ENCODE results near the gene COQ10A. TPM values are rescaled to one million over a fixed set of nuclear protein-coding genes. Genes with fewer than 3 reads are reported as not detected.
A peak's percentile ranks its signal among the peaks of the same experiment; 100 is the strongest.

Gene COQ10A
- total and polyA plus RNA-seq, 2 experiments from 2014 or later, result 9.8 to 10.3 TPM

GRCh38 chr12:56224954-56225353, 41.8 kb upstream of the COQ10A start:
- Histone ChIP-seq H3K27me3 (replicated peaks; ENCODE audit: insufficient read depth) (no peaks in the 10 kb centered on the region), H3K4me1 (ENCODE audit: insufficient read depth) (peaks cover 15% of the 10 kb centered on the region), H3K4me3 (peak overlapping the region; percentile 80), H2AFZ (peak overlapping the region; percentile 92), H3K36me3 (ENCODE audit: low read depth) (no peaks in the 10 kb centered on the region), H3K4me2 (ENCODE audit: unreplicated experiment) (peak overlapping the region; percentile 81), H4K20me1 (ENCODE audit: insufficient read depth) (no peaks in the 10 kb centered on the region), H3K9me2 (ENCODE audit: insufficient read depth) (no peaks in the 10 kb centered on the region), H3K9ac (peak overlapping the region; percentile 82), H3K79me2 (ENCODE audit: insufficient read depth) (peaks cover 11% of the 10 kb centered on the region), H3K9me3 (ENCODE audit: low read depth) (no peaks in the 10 kb centered on the region), H3F3A (ENCODE audit: insufficient read depth) (peaks cover 19% of the 10 kb centered on the region), H3K27ac (no peak overlapping the region)
- DNase-seq, result no peak
- TF ChIP-seq EZH2 (IDR thresholded peaks at IDR 0.05; ENCODE audit: insufficient read depth, poor library complexity, severe bottlenecking), result no peak
- no peak for TF ChIP-seq EZH2phosphoT487 (IDR thresholded peaks at IDR 0.05; ENCODE audit: insufficient read depth, low read depth)
- in situ Hi-C loops (cut with MboI), result no loop called here
- WGBS, 2 experiments (ENCODE audit: low coverage in 1 of 2, low lambda C conversion rate in 2 of 2, missing lambda C conversion rate in 2 of 2), result 71 to 76% methylated on average over 8 to 11 of the region's 11 CpGs

GRCh38 chr12:56229082-56229481, 37.7 kb upstream of the COQ10A start:
- Histone ChIP-seq H3F3A (ENCODE audit: insufficient read depth) (peaks cover 5% of the 10 kb centered on the region; the same call in 1 of the 2 replicates), H3K79me2 (ENCODE audit: insufficient read depth) (no peaks in the 10 kb centered on the region), H3K27me3 (replicated peaks; ENCODE audit: insufficient read depth) (no peaks in the 10 kb centered on the region), H2AFZ (no peak overlapping the region), H4K20me1 (ENCODE audit: insufficient read depth) (no peaks in the 10 kb centered on the region), H3K4me1 (ENCODE audit: insufficient read depth) (no peaks in the 10 kb centered on the region), H3K9me2 (ENCODE audit: insufficient read depth) (no peaks in the 10 kb centered on the region), H3K4me2 (ENCODE audit: unreplicated experiment) (no peak overlapping the region), H3K4me3 (no peak overlapping the region), H3K36me3 (ENCODE audit: low read depth) (no peaks in the 10 kb centered on the region), H3K9me3 (ENCODE audit: low read depth) (no peaks in the 10 kb centered on the region), H3K9ac (no peak overlapping the region), H3K27ac (no peak overlapping the region)
- 86 to 90% methylated on average over 7 of the region's 7 CpGs for WGBS, 2 experiments (ENCODE audit: low coverage in 1 of 2, low lambda C conversion rate in 2 of 2, missing lambda C conversion rate in 2 of 2)
- no peak for TF ChIP-seq EZH2phosphoT487 (IDR thresholded peaks at IDR 0.05; ENCODE audit: insufficient read depth, low read depth)
- TF ChIP-seq EZH2 (IDR thresholded peaks at IDR 0.05; ENCODE audit: insufficient read depth, poor library complexity, severe bottlenecking), result no peak
- DNase-seq, result no peak
- in situ Hi-C loops (cut with MboI), result no loop called here

GRCh38 chr12:56229916-56230431, 36.8 kb upstream of the COQ10A start, which contains the start of gene SLC39A5:
SLC39A5 (plus strand) TSS chr12:56230051; CDS start chr12:56231275, 1,224 bp downstream.
- Histone ChIP-seq H3K9ac (no peak within 1 kb of the TSS), H3K4me1 (ENCODE audit: insufficient read depth) (no peaks in the 10 kb centered on the region), H4K20me1 (ENCODE audit: insufficient read depth) (no peaks in the 10 kb centered on the region), H3K4me2 (ENCODE audit: unreplicated experiment) (no peak within 1 kb of the TSS), H3K4me3 (no peak within 1 kb of the TSS), H3K9me2 (ENCODE audit: insufficient read depth) (no peaks in the 10 kb centered on the region), H3F3A (ENCODE audit: insufficient read depth) (peaks cover 5% of the 10 kb centered on the region; the same call in 1 of the 2 replicates), H2AFZ (no peak within 1 kb of the TSS), H3K27me3 (replicated peaks; ENCODE audit: insufficient read depth) (no peaks in the 10 kb centered on the region), H3K27ac (no peak within 1 kb of the TSS), H3K79me2 (ENCODE audit: insufficient read depth) (no peaks in the 10 kb centered on the region), H3K9me3 (ENCODE audit: low read depth) (no peaks in the 10 kb centered on the region), H3K36me3 (ENCODE audit: low read depth) (no peaks in the 10 kb centered on the region)
- TF ChIP-seq EZH2phosphoT487 (IDR thresholded peaks at IDR 0.05; ENCODE audit: insufficient read depth, low read depth) (no peak), EZH2 (IDR thresholded peaks at IDR 0.05; ENCODE audit: insufficient read depth, poor library complexity, severe bottlenecking) (no peak)
- WGBS, 2 experiments (ENCODE audit: low coverage in 1 of 2, low lambda C conversion rate in 2 of 2, missing lambda C conversion rate in 2 of 2), result 90 to 92% methylated on average over 4 of the region's 4 CpGs
- DNase-seq, result no peak
- in situ Hi-C loops (cut with MboI), result no loop called here

- Histone ChIP-seq H3K36me3 (ENCODE audit: low read depth) (no peaks in the 10 kb centered on the region), H4K20me1 (ENCODE audit: insufficient read depth) (no peaks in the 10 kb centered on the region), H3F3A (ENCODE audit: insufficient read depth) (peaks cover 5% of the 10 kb centered on the region; the same call in 1 of the 2 replicates), H3K9me2 (ENCODE audit: insufficient read depth) (no peaks in the 10 kb centered on the region), H3K9ac (no peak overlapping the region), H3K4me3 (no peak overlapping the region), H2AFZ (no peak overlapping the region), H3K27ac (no peak overlapping the region), H3K27me3 (replicated peaks; ENCODE audit: insufficient read depth) (no peaks in the 10 kb centered on the region), H3K9me3 (ENCODE audit: low read depth) (no peaks in the 10 kb centered on the region), H3K4me1 (ENCODE audit: insufficient read depth) (no peaks in the 10 kb centered on the region), H3K4me2 (ENCODE audit: unreplicated experiment) (no peak overlapping the region), H3K79me2 (ENCODE audit: insufficient read depth) (no peaks in the 10 kb centered on the region)
- DNase-seq, result no peak
- no peak for TF ChIP-seq EZH2phosphoT487 (IDR thresholded peaks at IDR 0.05; ENCODE audit: insufficient read depth, low read depth)
- TF ChIP-seq EZH2 (IDR thresholded peaks at IDR 0.05; ENCODE audit: insufficient read depth, poor library complexity, severe bottlenecking), result no peak
- WGBS, 2 experiments (ENCODE audit: low coverage in 1 of 2, low lambda C conversion rate in 2 of 2, missing lambda C conversion rate in 2 of 2), result 65% methylated on average over 7 to 8 of the region's 8 CpGs
- in situ Hi-C loops (cut with MboI), result no loop called here
These were observed 36.1 kb upstream of the COQ10A start for GRCh38 chr12:56230432-56231183.
